Ectodermal cell (in vitro differentiated cells): ENCODE measurements around the gene RASGEF1C.

ENCODE experiments used
- H3K27ac ChIP-seq: 2 replicates; pipeline ENCODE4 v1.7.0; 2013; ENCODE audit warnings: mild to moderate bottlenecking, low read depth, low read length; ENCODE audit not compliant: insufficient read depth, poor library complexity, severe bottlenecking
- H3K27me3 ChIP-seq: 2 replicates; pipeline ENCODE4 v1.7.0; 2013; ENCODE audit warnings: mild to moderate bottlenecking, low read length; ENCODE audit not compliant: insufficient read depth, control insufficient read depth, poor library complexity, severe bottlenecking
- H3K36me3 ChIP-seq: one replicate; pipeline ENCODE4 v1.7.0; 2013; ENCODE audit warnings: low read length; ENCODE audit not compliant: control insufficient read depth, insufficient read depth
- H3K4me1 ChIP-seq: one replicate; pipeline ENCODE4 v1.7.0; 2013; ENCODE audit warnings: low read length; ENCODE audit not compliant: control insufficient read depth, insufficient read depth
- H3K4me3 ChIP-seq: 2 replicates; pipeline ENCODE4 v1.7.0; 2013; ENCODE audit warnings: low read depth, low read length, control low read depth; ENCODE audit not compliant: insufficient read depth
- H3K9me3 ChIP-seq: 2 replicates; pipeline ENCODE4 v1.7.0; 2013; ENCODE audit warnings: mild to moderate bottlenecking, low read length, moderate library complexity; ENCODE audit not compliant: control insufficient read depth
- WGBS, 2 experiments: methylation state at CpG; one replicate each; pipeline ENCODE4 v1.1.7; 2013; ENCODE audit warnings: missing lambda C conversion rate in 2 of 2; 5-methylcytosine and 5-hydroxymethylcytosine counted together

RASGEF1C gene

GRCh38 chr5:180202939-180203573, 6.0 kb downstream of the RASGEF1C start:
- no peaks in the 10 kb centered on the region for H3K9me3 ChIP-seq
- H3K27ac ChIP-seq = no peak overlapping the region
- no peak overlapping the region for H3K4me3 ChIP-seq
- 94 to 96% methylated on average over 8 of the region's 8 CpGs for WGBS, 2 experiments
- no peaks in the 10 kb centered on the region for H3K36me3 ChIP-seq
- peaks cover 15% of the 10 kb centered on the region for H3K27me3 ChIP-seq
- H3K4me1 ChIP-seq = no peaks in the 10 kb centered on the region

GRCh38 chr5:180201051-180201987, 7.7 kb downstream of the RASGEF1C start:
- no peak overlapping the region for H3K4me3 ChIP-seq
- H3K27me3 ChIP-seq = no peaks in the 10 kb centered on the region
- H3K4me1 ChIP-seq = no peaks in the 10 kb centered on the region
- H3K9me3 ChIP-seq = no peaks in the 10 kb centered on the region
- H3K36me3 ChIP-seq = no peaks in the 10 kb centered on the region
- WGBS, 2 experiments = 80 to 81% methylated on average over 23 of the region's 23 CpGs
- H3K27ac ChIP-seq = no peak overlapping the region

- Histone ChIP-seq H3K27me3 (no peaks in the 10 kb centered on the region), H3K36me3 (no peaks in the 10 kb centered on the region), H3K27ac (no peak overlapping the region), H3K4me1 (no peaks in the 10 kb centered on the region), H3K4me3 (no peak overlapping the region), H3K9me3 (no peaks in the 10 kb centered on the region)
- 84 to 87% methylated on average over 8 of the region's 8 CpGs for WGBS, 2 experiments
Observed at GRCh38 chr5:180199390-180199789, 9.6 kb downstream of the RASGEF1C start.

GRCh38 chr5:180198208-180198607, 10.8 kb downstream of the RASGEF1C start:
- H3K9me3 ChIP-seq = no peaks in the 10 kb centered on the region
- no peak overlapping the region for H3K4me3 ChIP-seq
- H3K27me3 ChIP-seq = no peaks in the 10 kb centered on the region
- no peak overlapping the region for H3K27ac ChIP-seq
- 92 to 95% methylated on average over 4 of the region's 4 CpGs for WGBS, 2 experiments
- H3K4me1 ChIP-seq = no peaks in the 10 kb centered on the region
- H3K36me3 ChIP-seq = no peaks in the 10 kb centered on the region

GRCh38 chr5:180197016-180197702, 11.9 kb downstream of the RASGEF1C start:
- Histone ChIP-seq H3K36me3 (no peaks in the 10 kb centered on the region), H3K4me3 (no peak overlapping the region), H3K27ac (no peak overlapping the region), H3K4me1 (no peaks in the 10 kb centered on the region), H3K9me3 (no peaks in the 10 kb centered on the region), H3K27me3 (no peaks in the 10 kb centered on the region)
- WGBS, 2 experiments = 87 to 89% methylated on average over 14 of the region's 14 CpGs

- no peaks in the 10 kb centered on the region for H3K27me3 ChIP-seq
- no peak overlapping the region for H3K4me3 ChIP-seq
- H3K9me3 ChIP-seq = no peaks in the 10 kb centered on the region
- H3K36me3 ChIP-seq = no peaks in the 10 kb centered on the region
- no peaks in the 10 kb centered on the region for H3K4me1 ChIP-seq
- 93 to 94% methylated on average over 34 of the region's 34 CpGs for WGBS, 2 experiments
- no peak overlapping the region for H3K27ac ChIP-seq
Observed at GRCh38 chr5:180194410-180195345, 14.3 kb downstream of the RASGEF1C start.

- Histone ChIP-seq H3K27ac (no peak overlapping the region), H3K4me3 (no peak overlapping the region), H3K9me3 (no peaks in the 10 kb centered on the region), H3K4me1 (no peaks in the 10 kb centered on the region), H3K36me3 (no peaks in the 10 kb centered on the region), H3K27me3 (no peaks in the 10 kb centered on the region)
- 96% methylated on average over 24 of the region's 24 CpGs for WGBS, 2 experiments
Observed at GRCh38 chr5:180193749-180194375, 15.1 kb downstream of the RASGEF1C start.

GRCh38 chr5:180191716-180192115, 17.3 kb downstream of the RASGEF1C start:
- Histone ChIP-seq H3K36me3 (no peaks in the 10 kb centered on the region), H3K4me3 (no peak overlapping the region), H3K27ac (no peak overlapping the region), H3K9me3 (no peaks in the 10 kb centered on the region), H3K27me3 (no peaks in the 10 kb centered on the region), H3K4me1 (no peaks in the 10 kb centered on the region)
- 66 to 69% methylated on average over 6 of the region's 6 CpGs for WGBS, 2 experiments

- WGBS, 2 experiments = 58 to 70% methylated on average over 2 of the region's 2 CpGs
- H3K9me3 ChIP-seq = no peaks in the 10 kb centered on the region
- H3K4me1 ChIP-seq = no peaks in the 10 kb centered on the region
- no peak overlapping the region for H3K27ac ChIP-seq
- H3K27me3 ChIP-seq = no peaks in the 10 kb centered on the region
- no peak overlapping the region for H3K4me3 ChIP-seq
- no peaks in the 10 kb centered on the region for H3K36me3 ChIP-seq
Observed at GRCh38 chr5:180187767-180188166, 21.2 kb downstream of the RASGEF1C start.
